HEK293 (cell line): ENCODE measurements around the gene QARS1.

Source experiments
- GFI1B ChIP-seq: fragments of 450-650 bp; formaldehyde crosslinking; IDR thresholded peaks from 2 replicates; pipeline ENCODE4 v1.5.1; 2016; ENCODE audit warnings: missing biosample characterization, missing genetic modification characterization
- GLI2 ChIP-seq: fragments of 450-650 bp; formaldehyde crosslinking; IDR thresholded peaks from 2 replicates; pipeline ENCODE4; 2017; ENCODE audit warnings: missing biosample characterization, missing genetic modification characterization, low read depth, borderline replicate concordance
- KLF9 ChIP-seq: fragments of 450-650 bp; formaldehyde crosslinking; IDR thresholded peaks from 2 replicates; pipeline ENCODE4 v1.5.1; 2016; ENCODE audit warnings: missing biosample characterization, missing genetic modification characterization, low read depth
- SP2 ChIP-seq: fragments of 450-650 bp; formaldehyde crosslinking; IDR thresholded peaks from 2 replicates; pipeline ENCODE4 v1.5.1; 2016; ENCODE audit warnings: missing biosample characterization, missing genetic modification characterization
- SP3 ChIP-seq: fragments of 450-650 bp; formaldehyde crosslinking; IDR thresholded peaks from 2 replicates; pipeline ENCODE4 v1.5.1; 2016; ENCODE audit warnings: missing biosample characterization, missing genetic modification characterization
- ZBTB6 ChIP-seq: fragments of 450-650 bp; formaldehyde crosslinking; IDR thresholded peaks from 2 replicates; pipeline ENCODE4 v1.5.1; 2017; ENCODE audit warnings: missing biosample characterization, missing genetic modification characterization
- ZBTB8A ChIP-seq: fragments of 450-650 bp; formaldehyde crosslinking; IDR thresholded peaks from 2 replicates; pipeline ENCODE4 v1.5.1; 2016; ENCODE audit warnings: missing biosample characterization, missing genetic modification characterization
- ZEB2 ChIP-seq: fragments of 450-650 bp; formaldehyde crosslinking; IDR thresholded peaks from 2 replicates; pipeline ENCODE4 v1.5.1; 2016; ENCODE audit warnings: missing biosample characterization, missing genetic modification characterization
- ZFP37 ChIP-seq: fragments of 450-650 bp; formaldehyde crosslinking; IDR thresholded peaks from 2 replicates; pipeline ENCODE4 v1.5.1; 2016; ENCODE audit warnings: missing biosample characterization, missing genetic modification characterization
- ZIC2 ChIP-seq: fragments of 450-650 bp; formaldehyde crosslinking; IDR thresholded peaks from 2 replicates; pipeline ENCODE4 v1.5.1; 2016; ENCODE audit warnings: missing biosample characterization, missing genetic modification characterization
- ZNF133 ChIP-seq: fragments of 450-650 bp; formaldehyde crosslinking; IDR thresholded peaks from 2 replicates; pipeline ENCODE4 v1.5.1; 2016; ENCODE audit warnings: missing biosample characterization, missing genetic modification characterization
- ZNF146 ChIP-seq: fragments of 450-650 bp; formaldehyde crosslinking; IDR thresholded peaks from 2 replicates; pipeline ENCODE4 v1.5.1; 2016; ENCODE audit warnings: missing biosample characterization, missing genetic modification characterization
- ZNF202 ChIP-seq: fragments of 450-650 bp; formaldehyde crosslinking; IDR thresholded peaks from 2 replicates; pipeline ENCODE4 v1.5.1; 2016; ENCODE audit warnings: missing biosample characterization, missing genetic modification characterization, borderline replicate concordance
- ZNF248 ChIP-seq: fragments of 450-650 bp; formaldehyde crosslinking; IDR thresholded peaks from 2 replicates; pipeline ENCODE4 v1.5.1; 2017; ENCODE audit warnings: missing biosample characterization, missing genetic modification characterization
- ZNF311 ChIP-seq: fragments of 450-650 bp; formaldehyde crosslinking; IDR thresholded peaks from 2 replicates; pipeline ENCODE4 v1.5.1; 2017; ENCODE audit warnings: missing biosample characterization, missing genetic modification characterization, borderline replicate concordance
- ZNF324 ChIP-seq: fragments of 450-650 bp; formaldehyde crosslinking; IDR thresholded peaks from 2 replicates; pipeline ENCODE4 v1.5.1; 2016; ENCODE audit warnings: missing biosample characterization, missing genetic modification characterization
- ZNF335 ChIP-seq: fragments of 450-650 bp; formaldehyde crosslinking; conservative IDR thresholded peaks from 2 replicates; pipeline ENCODE4 v1.5.1; 2016; ENCODE audit warnings: missing biosample characterization, missing genetic modification characterization
- ZNF341 ChIP-seq: fragments of 450-650 bp; formaldehyde crosslinking; IDR thresholded peaks from 2 replicates; pipeline ENCODE4; 2016; ENCODE audit warnings: low read depth, missing biosample characterization, missing genetic modification characterization
- ZNF354C ChIP-seq: fragments of 450-650 bp; formaldehyde crosslinking; IDR thresholded peaks from 2 replicates; pipeline ENCODE4 v1.5.1; 2016; ENCODE audit warnings: missing biosample characterization, missing genetic modification characterization, low read depth, borderline replicate concordance
- ZNF433 ChIP-seq: fragments of 450-650 bp; formaldehyde crosslinking; IDR thresholded peaks from 2 replicates; pipeline ENCODE4 v1.5.1; 2016; ENCODE audit warnings: missing biosample characterization, missing genetic modification characterization, low read depth
- ZNF596 ChIP-seq: fragments of 450-650 bp; IDR thresholded peaks from 2 replicates; pipeline ENCODE4 v1.5.0; 2018; ENCODE audit warnings: missing biosample characterization, mild to moderate bottlenecking, missing genetic modification characterization, moderate library complexity
- ZNF621 ChIP-seq: fragments of 450-650 bp; formaldehyde crosslinking; IDR thresholded peaks from 2 replicates; pipeline ENCODE4 v1.5.1; 2017; ENCODE audit warnings: missing biosample characterization, missing genetic modification characterization
- ZNF639 ChIP-seq: fragments of 450-650 bp; formaldehyde crosslinking; IDR thresholded peaks from 2 replicates; pipeline ENCODE4 v1.5.1; 2016; ENCODE audit warnings: missing biosample characterization, missing genetic modification characterization
- ZNF664 ChIP-seq: fragments of 450-650 bp; formaldehyde crosslinking; IDR thresholded peaks from 2 replicates; pipeline ENCODE4 v1.5.1; 2016; ENCODE audit warnings: missing biosample characterization, missing genetic modification characterization
- ZNF704 ChIP-seq: fragments of 450-650 bp; formaldehyde crosslinking; IDR thresholded peaks from 2 replicates; pipeline ENCODE4 v1.5.1; 2016; ENCODE audit warnings: missing biosample characterization, missing genetic modification characterization

Gene QARS1

GRCh38 chr3:49093853-49094767 lies 10.4 kb downstream of the QARS1 start, which contains the start of gene QRICH1 (continued):
- TF ChIP-seq ZNF639 (peak; percentile 53; the same call in 1 of the 2 replicates), ZNF596 (tag by site-specific recombination) (no peak), ZNF146 (tag by site-specific recombination) (no peak), ZIC2 (tag by site-specific recombination) (peak; percentile 49), ZNF311 (tag by site-specific recombination) (no peak), GLI2 (no peak), KLF9 (tag by site-specific recombination) (peak; percentile 62), SP3 (tag by site-specific recombination) (peak; percentile 89), ZNF704 (no peak), GFI1B (no peak), ZNF335 (peak; percentile 75), ZNF433 (no peak), ZNF341 (tag by site-specific recombination) (no peak), ZEB2 (peak; percentile 30; the same call in 1 of the 2 replicates), ZNF133 (tag by site-specific recombination) (no peak), ZFP37 (peak; percentile 59; the same call in 1 of the 2 replicates), ZBTB8A (peak; percentile 93), ZNF621 (no peak), ZBTB6 (tag by site-specific recombination) (peak; percentile 83), ZNF202 (tag by site-specific recombination) (no peak), ZNF354C (no peak), ZNF664 (tag by site-specific recombination) (no peak), ZNF324 (tag by site-specific recombination) (no peak), ZNF248 (no peak), SP2 (tag by site-specific recombination) (peak; percentile 88)
